PC-3 (cell line): ENCODE results near the gene C17orf58. TPM values are rescaled to one million over a fixed set of nuclear protein-coding genes. Genes with fewer than 3 reads are reported as not detected.

Source experiments
- ATAC-seq: fragments of 200-7000 bp; cut with Tn5 transposase; 2 replicates; pipeline ENCODE4 v1.9.1; 2020; ENCODE audit warnings: mild to moderate bottlenecking, moderate library complexity
- BruUV-seq: library from RNA; stranded (reverse); fragments of 400-500 nt; replicated peaks from 2 replicates; lab custom pipeline; 2021; lab: Mats Ljungman, UMichigan
- CTCF ChIA-PET: fragments of 300-600 bp; sonication (Branson Sonifier 250); formaldehyde crosslinking; loops from one replicate; lab custom pipeline; 2022; ENCODE audit warnings: antibody characterized with exemption; lab: Charles Lee
- POLR2A ChIA-PET: fragments of 300-600 bp; sonication (Branson Sonifier 250); formaldehyde crosslinking; loops from one replicate; lab custom pipeline; 2022; ENCODE audit warnings: antibody characterized with exemption; ENCODE audit not compliant: unreplicated experiment; lab: Charles Lee
- DNase-seq: peaks from one replicate; pipeline ENCODE4 v3.0.0-alpha.2; 2015
- H2AFZ ChIP-seq: fragments of 300-600 bp; sonication (generic); 2 replicates; pipeline ENCODE4 v1.6.0; 2016; ENCODE audit warnings: antibody characterized with exemption, low read length
- H3F3A ChIP-seq: fragments of 300-600 bp; sonication (generic); one replicate; pipeline ENCODE4 v1.6.0; 2017; ENCODE audit warnings: antibody characterized with exemption, low read length, control low read depth, mild to moderate bottlenecking; ENCODE audit not compliant: unreplicated experiment
- H3K27ac ChIP-seq: fragments of 300-600 bp; sonication (generic); 2 replicates; pipeline ENCODE4 v1.5.1; 2016; ENCODE audit warnings: mild to moderate bottlenecking, low read length
- H3K27me3 ChIP-seq: fragments of 300-600 bp; sonication (generic); 2 replicates; pipeline ENCODE4 v1.6.1; 2016; ENCODE audit warnings: low read length, mixed read lengths
- H3K36me3 ChIP-seq: fragments of 300-600 bp; sonication (generic); 2 replicates; pipeline ENCODE4 v1.6.1; 2016; ENCODE audit warnings: low read depth, mixed run types, low read length, mixed read lengths
- H3K4me1 ChIP-seq: fragments of 300-600 bp; sonication (generic); 2 replicates; pipeline ENCODE4 v1.5.1; 2016; ENCODE audit warnings: low read length; ENCODE audit not compliant: insufficient read depth
- H3K4me2 ChIP-seq: fragments of 300-600 bp; sonication (generic); 2 replicates; pipeline ENCODE4 v1.6.0; 2016; ENCODE audit warnings: low read length
- H3K4me3 ChIP-seq: fragments of 300-600 bp; sonication (generic); 2 replicates; pipeline ENCODE4 v1.5.1; 2016; ENCODE audit warnings: mild to moderate bottlenecking, low read length, mixed read lengths
- H3K79me2 ChIP-seq: fragments of 300-600 bp; sonication (generic); 2 replicates; pipeline ENCODE4 v1.6.1; 2017; ENCODE audit warnings: low read length, mixed read lengths
- H3K9ac ChIP-seq: fragments of 300-600 bp; sonication (generic); 2 replicates; pipeline ENCODE4 v1.6.0; 2016; ENCODE audit warnings: mild to moderate bottlenecking, low read length
- H3K9me2 ChIP-seq: fragments of 300-600 bp; sonication (generic); replicated peaks from 2 replicates; pipeline ENCODE4 v1.6.1; 2016; ENCODE audit warnings: mixed run types, low read length, mixed read lengths
- H3K9me3 ChIP-seq: fragments of 300-600 bp; sonication (generic); 2 replicates; pipeline ENCODE4 v1.6.1; 2016; ENCODE audit warnings: low read length, mixed read lengths
- H4K20me1 ChIP-seq: fragments of 300-600 bp; sonication (generic); 2 replicates; pipeline ENCODE4 v1.6.1; 2016; ENCODE audit warnings: low read length, mixed read lengths
- CTCF ChIP-seq: fragments of 300-600 bp; sonication (generic); conservative IDR thresholded peaks from 2 replicates; pipeline ENCODE4 v1.5.1; 2017; ENCODE audit warnings: antibody characterized with exemption, low read depth, mild to moderate bottlenecking, low read length
- EZH2 ChIP-seq: fragments of 300-600 bp; sonication (generic); IDR thresholded peaks from one replicate; pipeline ENCODE4 v1.6.1; 2017; ENCODE audit warnings: antibody characterized with exemption, mild to moderate bottlenecking, low read length; ENCODE audit not compliant: unreplicated experiment
- EZH2phosphoT487 ChIP-seq: fragments of 300-600 bp; sonication (generic); IDR thresholded peaks from 2 replicates; pipeline ENCODE4 v1.6.1; 2018; ENCODE audit warnings: mild to moderate bottlenecking, antibody characterized with exemption, low read length, borderline replicate concordance
- intact Hi-C: fragments of 100-400 bp; cut with micrococcal nuclease; formaldehyde crosslinking; loops from 2 replicates; pipeline ENCODE4 v1.9.0; 2023
- total RNA-seq: library from RNA; depleted of rRNA; stranded (reverse); fragments of >200 nt; gene quantifications from 2 replicates; pipeline ENCODE4 v1.2.3, GENCODE V29; 2014

C17orf58 gene
- total RNA-seq, 1 experiment from 2014 or later, result 25.3 TPM

GRCh38 chr17:67995570-67996263 is 552 bp downstream of the C17orf58 start:
- H3K36me3 ChIP-seq, result no peaks in the 10 kb centered on the region
- no peaks in the 10 kb centered on the region for H4K20me1 ChIP-seq
- intact Hi-C loops, result loop anchor here (1.0 to 10.0 kb wide), 2 partner anchors 24 to 1329 kb away; partner anchors contain the start of gene ABCA5
- BruUV-seq, result no TSS peak
- H3K9ac ChIP-seq, result peak overlapping the region; percentile 58
- peak overlapping the region; percentile 85 for H2AFZ ChIP-seq
- peak overlapping the region; percentile 94 for H3K4me2 ChIP-seq
- peak overlapping the region; percentile 86 for H3K4me3 ChIP-seq
- POLR2A ChIA-PET, result interaction anchor here (0.6 kb wide), 1 partner anchor 9 kb away, joined by 8 read pairs; no protein-coding TSS in a partner anchor
- TF ChIP-seq CTCF (peak; percentile 33), EZH2phosphoT487 (no peak)
- no peaks in the 10 kb centered on the region for H3K9me2 ChIP-seq
- DNase-seq (peak; percentile 34), ATAC-seq (no peak)
- H3K9me3 ChIP-seq, result no peaks in the 10 kb centered on the region
- H3K79me2 ChIP-seq, result no peaks in the 10 kb centered on the region
- peak overlapping the region; percentile 66 for H3K27ac ChIP-seq
- no peaks in the 10 kb centered on the region for H3K27me3 ChIP-seq
- CTCF ChIA-PET, result interaction anchor here (0.5 to 0.8 kb wide), 2 partner anchors 13 to 33 kb away, joined by 3 to 4 read pairs; no protein-coding TSS in a partner anchor
- peaks cover 36% of the 10 kb centered on the region for H3K4me1 ChIP-seq
- H3F3A ChIP-seq, result peaks cover 5% of the 10 kb centered on the region

DNA sequence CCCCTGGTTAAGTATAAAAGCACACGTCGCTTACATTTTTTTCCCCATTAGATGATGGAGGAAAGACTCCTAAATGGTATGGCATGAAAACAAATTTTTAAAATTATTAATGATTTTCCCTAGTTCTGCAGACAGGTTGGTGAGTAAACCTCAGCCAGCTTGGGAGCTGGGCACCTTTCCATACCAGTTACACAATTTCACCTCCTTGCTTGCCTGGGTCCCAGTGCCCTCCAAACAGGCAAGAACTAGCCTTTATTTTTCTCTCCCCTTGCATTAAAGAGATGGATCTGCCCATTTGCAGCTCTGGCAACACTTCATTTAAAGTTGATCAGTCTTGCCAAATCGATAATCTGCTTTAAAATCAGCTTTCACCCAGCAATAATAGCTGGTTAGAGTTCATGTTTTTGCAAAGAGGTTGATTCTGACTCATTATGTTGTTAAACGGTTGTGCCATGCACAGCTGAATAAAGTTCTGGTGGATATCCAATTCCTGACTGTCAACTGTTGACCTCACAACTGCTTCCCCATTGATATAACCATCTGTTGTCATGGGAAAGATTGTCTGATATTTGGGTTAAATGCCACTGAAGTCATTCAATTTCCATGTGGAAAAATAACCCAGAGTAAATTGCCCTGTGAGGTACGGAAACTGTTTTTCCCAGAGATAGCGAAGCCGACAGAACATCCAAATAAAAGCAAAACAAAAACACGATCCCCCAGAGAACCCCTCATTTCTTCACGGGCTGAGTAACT is 1.3 kb downstream of the C17orf58 start:
- Histone ChIP-seq H3K4me3 (peak overlapping the region; percentile 86), H3K4me1 (peaks cover 36% of the 10 kb centered on the region), H3F3A (peaks cover 6% of the 10 kb centered on the region), H3K36me3 (no peaks in the 10 kb centered on the region), H2AFZ (peak overlapping the region; percentile 85), H3K27ac (peak overlapping the region; percentile 66), H3K4me2 (peak overlapping the region; percentile 94), H4K20me1 (no peaks in the 10 kb centered on the region), H3K9me3 (no peaks in the 10 kb centered on the region), H3K27me3 (no peaks in the 10 kb centered on the region), H3K79me2 (no peaks in the 10 kb centered on the region), H3K9ac (peak overlapping the region; percentile 58), H3K9me2 (no peaks in the 10 kb centered on the region)
- TF ChIP-seq CTCF (no peak), EZH2phosphoT487 (no peak), EZH2 (no peak)
- intact Hi-C loops, result loop anchor here (1.0 to 10.0 kb wide), 3 partner anchors 24 to 1330 kb away; partner anchors contain the start of genes ABCA5 and KPNA2
- CTCF ChIA-PET, result interaction anchor here (0.5 to 0.8 kb wide), 2 partner anchors 13 to 32 kb away, joined by 3 to 4 read pairs; no protein-coding TSS in a partner anchor
- peak; percentile 32 for ATAC-seq
- BruUV-seq, result TSS peak; percentile 45
- POLR2A ChIA-PET, result interaction anchor here (0.5 kb wide), 1 partner anchor 1601 kb away, joined by 3 read pairs; no protein-coding TSS in a partner anchor
- peak; percentile 92 for DNase-seq
